OCI-LY1 (cell line): ENCODE measurements around the gene NDUFA11.

Source experiments
- H2AFZ ChIP-seq: fragments of 200-600 bp; sonication (generic), shearing (Covaris generic); 2 replicates; pipeline ENCODE4 v1.6.0; 2014; ENCODE audit warnings: antibody characterized with exemption, mild to moderate bottlenecking, low read length
- H3F3A ChIP-seq: fragments of 200-600 bp; sonication (generic), shearing (Covaris generic); 2 replicates; pipeline ENCODE4 v1.6.0; 2014; ENCODE audit warnings: mild to moderate bottlenecking, antibody characterized with exemption, low read length, moderate library complexity; ENCODE audit not compliant: insufficient read depth
- H3K27ac ChIP-seq: fragments of 200-600 bp; sonication (generic); 2 replicates; pipeline ENCODE4 v1.5.1; 2014; ENCODE audit warnings: low read length, mixed run types, mild to moderate bottlenecking, low read depth; ENCODE audit not compliant: poor library complexity, severe bottlenecking
- H3K27me3 ChIP-seq: fragments of 200-600 bp; sonication (generic); 2 replicates; pipeline ENCODE4 v1.6.0; 2014; ENCODE audit warnings: antibody characterized with exemption, mild to moderate bottlenecking, low read length, moderate library complexity; ENCODE audit not compliant: insufficient read depth
- H3K36me3 ChIP-seq: fragments of 200-600 bp; sonication (generic); 2 replicates; pipeline ENCODE4 v1.6.1; 2014; ENCODE audit warnings: mild to moderate bottlenecking, antibody characterized with exemption, low read length, moderate library complexity, mixed read lengths; ENCODE audit not compliant: insufficient read depth
- H3K4me1 ChIP-seq: fragments of 200-600 bp; sonication (generic); 2 replicates; pipeline ENCODE4 v1.5.1; 2014; ENCODE audit warnings: mild to moderate bottlenecking, low read length, moderate library complexity; ENCODE audit not compliant: insufficient read depth, severe bottlenecking
- H3K4me2 ChIP-seq: fragments of 200-600 bp; sonication (generic), shearing (Covaris generic); 2 replicates; pipeline ENCODE4 v1.6.1; 2014; ENCODE audit warnings: low read length
- H3K4me3 ChIP-seq: fragments of 200-600 bp; sonication (generic); 2 replicates; pipeline ENCODE4 v1.5.1; 2014; ENCODE audit warnings: low read length, low read depth, mild to moderate bottlenecking, mixed read lengths; ENCODE audit not compliant: poor library complexity, severe bottlenecking
- H3K79me2 ChIP-seq: fragments of 200-600 bp; shearing (Covaris generic); 2 replicates; pipeline ENCODE4 v1.6.1; 2016; ENCODE audit warnings: mixed run types, low read length, mixed read lengths; ENCODE audit not compliant: insufficient read depth
- H3K9ac ChIP-seq: fragments of 200-600 bp; sonication (generic), shearing (Covaris generic); 2 replicates; pipeline ENCODE4 v1.6.1; 2014; ENCODE audit warnings: mild to moderate bottlenecking, low read length, mixed read lengths
- H3K9me2 ChIP-seq: fragments of 200-600 bp; sonication (generic), shearing (Covaris generic); 2 replicates; pipeline ENCODE4 v1.6.1; 2014; ENCODE audit warnings: low read depth, mild to moderate bottlenecking, low read length, mixed read lengths
- H3K9me3 ChIP-seq: fragments of 200-600 bp; shearing (Covaris generic); 2 replicates; pipeline ENCODE4 v1.6.1; 2014; ENCODE audit warnings: low read length, mixed read lengths
- H4K20me1 ChIP-seq: fragments of 200-600 bp; sonication (generic), shearing (Covaris generic); 2 replicates; pipeline ENCODE4 v1.6.0; 2016; ENCODE audit warnings: mild to moderate bottlenecking, low read length; ENCODE audit not compliant: insufficient read depth
- CTCF ChIP-seq: fragments of 200-600 bp; sonication (generic), shearing (Covaris generic); IDR thresholded peaks from 2 replicates; pipeline ENCODE4 v1.5.1; 2017; ENCODE audit warnings: mild to moderate bottlenecking, antibody characterized with exemption, low read length, moderate library complexity, mixed read lengths
- EZH2 ChIP-seq: fragments of 200-600 bp; sonication (generic), shearing (Covaris generic); IDR thresholded peaks from 2 replicates; pipeline ENCODE4 v1.8.0; 2017; ENCODE audit warnings: borderline replicate concordance, mixed run types, mild to moderate bottlenecking, antibody characterized with exemption, low read length, moderate library complexity, mixed read lengths

NDUFA11 gene

GRCh38 chr19:5916181-5916708 is 12.7 kb upstream of the NDUFA11 start:
- H3K4me2 ChIP-seq = no peak overlapping the region

GRCh38 chr19:5915782-5916165 is 12.2 kb upstream of the NDUFA11 start:
- no peaks in the 10 kb centered on the region for H3K9me3 ChIP-seq
- no peak overlapping the region for H3K9ac ChIP-seq
- no peaks in the 10 kb centered on the region for H4K20me1 ChIP-seq
- H3K36me3 ChIP-seq = peaks cover 55% of the 10 kb centered on the region
- no peaks in the 10 kb centered on the region for H3K4me1 ChIP-seq
- no peaks in the 10 kb centered on the region for H3K79me2 ChIP-seq
- H3K4me3 ChIP-seq = no peak overlapping the region
- no peaks in the 10 kb centered on the region for H3K9me2 ChIP-seq
- no peak for TF ChIP-seq CTCF
- no peak for TF ChIP-seq EZH2
- H3K27me3 ChIP-seq = no peaks in the 10 kb centered on the region
- no peak overlapping the region for H3K4me2 ChIP-seq
- H2AFZ ChIP-seq = no peak overlapping the region
- no peak overlapping the region for H3K27ac ChIP-seq
- H3F3A ChIP-seq = no peaks in the 10 kb centered on the region

More at GRCh38 chr19:5916181-5916708, 12.7 kb upstream of the NDUFA11 start:
- Histone ChIP-seq H4K20me1 (no peaks in the 10 kb centered on the region), H2AFZ (no peak overlapping the region), H3K27me3 (no peaks in the 10 kb centered on the region), H3K79me2 (no peaks in the 10 kb centered on the region), H3F3A (no peaks in the 10 kb centered on the region), H3K36me3 (peaks cover 60% of the 10 kb centered on the region), H3K9me3 (no peaks in the 10 kb centered on the region), H3K27ac (no peak overlapping the region), H3K4me1 (no peaks in the 10 kb centered on the region), H3K9ac (no peak overlapping the region), H3K4me3 (no peak overlapping the region), H3K9me2 (no peaks in the 10 kb centered on the region)
- TF ChIP-seq CTCF = no peak
- TF ChIP-seq EZH2 = no peak

GRCh38 chr19:5914946-5915781 is 11.6 kb upstream of the NDUFA11 start:
- Histone ChIP-seq H3K36me3 (peaks cover 51% of the 10 kb centered on the region), H3K27ac (no peak overlapping the region)

More at GRCh38 chr19:5914946-5915781, 11.6 kb upstream of the NDUFA11 start:
- H3K27me3 ChIP-seq = no peaks in the 10 kb centered on the region
- H3F3A ChIP-seq = no peaks in the 10 kb centered on the region
- H3K9ac ChIP-seq = no peak overlapping the region
- no peak overlapping the region for H3K4me2 ChIP-seq
- H3K9me3 ChIP-seq = no peaks in the 10 kb centered on the region
- H4K20me1 ChIP-seq = no peaks in the 10 kb centered on the region
- no peaks in the 10 kb centered on the region for H3K79me2 ChIP-seq
- H3K4me1 ChIP-seq = no peaks in the 10 kb centered on the region
- TF ChIP-seq CTCF (no peak), EZH2 (no peak)
- H3K9me2 ChIP-seq = no peaks in the 10 kb centered on the region
- no peak overlapping the region for H2AFZ ChIP-seq
- H3K4me3 ChIP-seq = no peak overlapping the region
